ENCODE data around the gene CMPK2. TPM values are rescaled to one million over a fixed set of nuclear protein-coding genes. Genes with fewer than 3 reads are reported as not detected.
A peak's percentile ranks its signal among the peaks of the same experiment; 100 is the strongest.

Gene CMPK2
- total and polyA plus RNA-seq, 9 of the 15 experiments (the other 6 are each of a cell fraction or from before 2014, with no cell fraction given) = 2.6 to 10.5 (median 5.0) TPM

GRCh38 chr2:6909431-6910385 is 44.0 kb upstream of the CMPK2 start (continued):
- TF ChIP-seq ARID2 (IDR thresholded peaks at IDR 0.05) (no peak), CHCHD3 (CRISPR knock-in tag; IDR thresholded peaks at IDR 0.05) (no peak), ERF (CRISPR knock-in tag; IDR thresholded peaks at IDR 0.05) (no peak), MAFG (tag; conservative IDR thresholded peaks at IDR 0.05) (no peak; the same call in 1 of the 2 replicates), BRD4 (IDR thresholded peaks at IDR 0.05) (no peak), EZH2 (IDR thresholded peaks at IDR 0.05; ENCODE audit: borderline replicate concordance, low read depth, low read length) (no peak), MECOM (CRISPR knock-in tag; IDR thresholded peaks at IDR 0.05) (peak; percentile 74; the same call in 1 of the 2 replicates), KDM2B (CRISPR knock-in tag; IDR thresholded peaks at IDR 0.05) (no peak), YY1 (IDR thresholded peaks at IDR 0.05; ENCODE audit: borderline replicate concordance in 1 of 3, control insufficient read depth in 1 of 3, extremely low read depth in 1 of 3, insufficient read depth in 3 of 3, insufficient read length in 1 of 3, insufficient replicate concordance in 2 of 3, low read depth in 1 of 3, low read length in 2 of 3) (no peak), MYBL2 (IDR thresholded peaks at IDR 0.05; ENCODE audit: low read depth) (no peak; the same call in 1 of the 2 replicates), MYBL2 (CRISPR knock-in tag; IDR thresholded peaks at IDR 0.05; ENCODE audit: borderline replicate concordance) (no peak), KLF13 (tag; IDR thresholded peaks at IDR 0.05; ENCODE audit: borderline replicate concordance, low read depth) (no peak), TSHZ1 (CRISPR knock-in tag; IDR thresholded peaks at IDR 0.05) (no peak), HOXB6 (CRISPR knock-in tag; IDR thresholded peaks at IDR 0.05; ENCODE audit: borderline replicate concordance) (no peak), FOS (IDR thresholded peaks at IDR 0.05; ENCODE audit: extremely low read depth, insufficient read length) (no peak), SPI1 (IDR thresholded peaks at IDR 0.05; ENCODE audit: borderline replicate concordance, low read depth, low read length) (peak; percentile 97), POLR2H (tag; IDR thresholded peaks at IDR 0.05; ENCODE audit: low read depth) (no peak), MTF1 (CRISPR knock-in tag; IDR thresholded peaks at IDR 0.05; ENCODE audit: borderline replicate concordance) (no peak), ZNF174 (CRISPR knock-in tag; IDR thresholded peaks at IDR 0.05) (no peak), ZNF79 (CRISPR knock-in tag; IDR thresholded peaks at IDR 0.05; ENCODE audit: low read depth) (no peak), ELF2 (CRISPR knock-in tag; IDR thresholded peaks at IDR 0.05) (peak; percentile 40; the same call in 1 of the 2 replicates), NR1H2 (CRISPR knock-in tag; IDR thresholded peaks at IDR 0.05) (no peak), FOXP1 (CRISPR knock-in tag; IDR thresholded peaks at IDR 0.05) (no peak), ZNF197 (CRISPR knock-in tag; IDR thresholded peaks at IDR 0.05; ENCODE audit: low read depth) (no peak), NELFE (IDR thresholded peaks at IDR 0.05; ENCODE audit: insufficient read depth, insufficient read length) (no peak), TARDBP (IDR thresholded peaks at IDR 0.05) (no peak; the same call in 1 of the 2 replicates), ATF7 (IDR thresholded peaks at IDR 0.05) (peak; percentile 63; the same call in 1 of the 2 replicates)

Measured in K562 (cell line).